GM19035 (cell line): ENCODE measurements around the gene IQGAP3.

Experiments used
- ATAC-seq: cut with Tn5 transposase; IDR thresholded peaks from one replicate; pipeline ENCODE4 v1.9.1; 2021; ENCODE audit not compliant: unreplicated experiment

Gene IQGAP3

DNA sequence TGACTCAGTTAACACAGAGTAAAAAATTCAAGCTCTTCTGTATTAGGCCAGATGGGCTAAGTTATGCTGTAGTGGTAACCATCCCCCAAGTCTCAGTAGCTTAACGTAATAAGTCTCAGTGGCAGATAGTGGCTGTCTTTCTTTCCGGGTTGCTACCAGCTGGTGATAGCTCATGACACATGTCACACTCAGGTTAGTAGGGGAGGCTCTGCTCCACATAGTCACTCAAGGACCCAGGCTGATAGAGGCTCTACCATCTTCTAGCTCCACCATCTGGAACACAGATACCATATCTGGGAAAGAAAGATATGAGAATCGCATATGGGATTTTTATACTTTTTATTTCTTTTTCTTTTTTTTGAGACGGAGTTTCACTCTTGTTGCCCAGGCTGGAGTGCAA lies 55.5 kb downstream of the IQGAP3 start:
- no peak for ATAC-seq

DNA sequence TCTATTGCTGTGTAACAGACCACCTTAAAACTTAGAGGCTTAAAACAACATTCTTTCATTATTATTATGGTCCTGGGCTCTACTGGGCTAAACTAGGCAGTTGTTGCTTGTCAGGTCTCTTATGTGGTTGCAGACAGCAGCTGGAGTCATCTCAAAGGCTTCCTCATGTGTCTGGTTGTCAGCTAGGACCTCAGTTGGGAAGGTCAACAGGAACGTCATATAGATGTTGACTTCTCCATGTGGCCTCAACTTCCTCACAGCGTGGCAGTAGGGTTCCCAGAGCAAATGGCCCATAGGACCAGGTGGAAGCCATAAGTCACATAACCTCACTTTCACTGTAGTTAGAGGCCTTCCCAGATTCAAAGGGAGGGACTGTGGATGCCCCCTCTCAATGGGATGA lies 56.4 kb downstream of the IQGAP3 start:
- no peak for ATAC-seq

DNA sequence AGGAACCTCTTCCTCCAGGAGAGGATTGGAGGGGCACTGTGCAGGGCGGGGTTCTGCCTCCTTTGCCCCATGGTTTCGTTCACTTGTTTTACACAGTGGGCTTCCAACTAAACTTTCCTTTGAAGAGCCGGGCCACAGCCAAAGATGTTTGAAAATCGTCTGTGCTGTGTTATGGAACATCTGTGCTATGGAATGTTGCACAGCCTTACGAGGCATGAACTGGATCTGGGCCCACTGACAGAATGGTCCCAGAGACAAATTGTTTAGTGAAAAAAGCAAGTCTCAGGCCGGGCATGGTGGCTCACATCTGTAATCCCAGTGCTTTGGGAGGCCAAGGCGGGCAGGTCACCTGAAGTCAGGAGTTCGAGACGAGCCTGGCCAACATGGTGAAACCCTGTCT lies 59.2 kb downstream of the IQGAP3 start:
- ATAC-seq = no peak

DNA sequence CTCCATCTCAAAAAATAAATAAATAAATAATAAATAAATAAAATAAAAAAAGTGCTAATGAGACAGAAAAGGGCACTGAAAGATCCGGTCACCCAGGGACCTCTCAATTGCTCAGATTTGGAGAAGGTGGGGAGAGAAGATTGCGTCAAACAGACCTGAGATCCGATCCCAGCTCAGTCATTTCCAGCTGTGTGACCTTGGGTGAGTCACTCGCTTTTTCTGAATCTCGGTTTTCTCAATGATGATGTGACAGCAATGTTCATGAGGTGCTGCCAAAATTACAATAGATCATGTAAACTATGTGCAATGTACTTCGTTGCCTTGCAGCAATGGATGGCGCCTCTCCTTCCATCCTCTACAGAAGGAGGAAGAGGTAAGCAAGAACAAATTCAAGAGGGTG lies 60.7 kb downstream of the IQGAP3 start:
- no peak for ATAC-seq

DNA sequence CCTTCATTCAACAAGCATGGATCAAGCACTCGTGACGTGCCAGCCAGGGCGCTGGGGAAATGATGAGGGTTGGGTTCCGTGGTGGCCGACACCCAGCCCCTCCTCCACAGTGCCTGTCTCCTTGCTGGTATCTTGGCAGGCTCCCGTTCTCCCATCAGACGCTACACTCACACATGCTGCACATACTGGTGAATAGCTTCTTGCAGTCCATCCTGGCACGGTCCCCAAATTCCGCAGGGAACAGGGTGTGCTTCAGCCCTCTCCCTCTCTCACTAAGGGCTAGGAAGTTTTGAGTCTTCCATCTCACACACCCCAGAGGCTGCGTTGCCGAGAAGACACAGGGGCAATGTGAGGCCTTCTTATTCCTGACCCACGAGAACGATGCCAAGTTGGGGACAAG lies 61.7 kb downstream of the IQGAP3 start:
- no peak for ATAC-seq

DNA sequence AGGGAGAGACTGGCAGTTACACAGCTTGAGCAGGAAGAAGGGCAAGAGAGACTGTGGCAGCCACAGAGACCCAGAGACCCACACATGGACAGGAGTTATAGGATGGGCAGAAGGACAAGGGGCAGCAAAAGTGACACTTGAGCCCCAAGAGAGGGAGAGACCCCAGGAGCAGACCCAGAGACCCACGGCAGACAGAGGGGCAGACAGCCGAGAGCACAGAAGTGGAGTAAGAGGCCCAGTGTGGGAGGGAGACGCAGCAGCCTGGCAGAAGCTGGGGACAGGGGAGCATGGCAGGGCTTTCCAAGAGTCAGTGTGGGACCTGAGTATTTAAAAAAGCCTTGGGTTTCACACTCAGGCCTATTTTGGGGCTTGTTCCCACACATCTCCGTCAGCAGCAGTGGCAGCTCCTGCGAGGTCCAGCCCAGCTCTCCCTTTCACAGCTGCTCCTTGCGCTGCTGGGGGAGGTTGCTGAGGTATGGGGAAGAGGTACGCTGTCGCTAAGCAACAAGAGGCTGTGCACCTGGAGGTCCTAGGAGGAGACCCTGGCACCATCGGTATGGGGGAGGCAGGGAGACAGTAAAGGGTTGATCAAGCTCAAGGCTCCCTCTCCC lies 62.8 kb downstream of the IQGAP3 start:
- ATAC-seq = no peak

DNA sequence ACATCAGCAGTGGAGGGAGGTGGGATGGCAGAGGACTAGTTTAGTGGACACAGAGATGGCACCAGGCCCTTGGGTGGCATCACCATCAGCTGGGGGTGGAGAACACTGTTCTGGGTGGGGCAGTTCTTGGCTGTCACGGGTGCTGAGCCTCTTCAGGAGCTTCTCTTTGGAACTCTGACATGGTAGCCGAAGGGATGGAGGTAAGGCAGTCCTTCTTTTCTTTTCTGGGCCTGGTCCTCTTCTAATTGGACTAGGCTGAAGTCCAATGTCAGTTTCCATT lies 63.5 kb downstream of the IQGAP3 start:
- ATAC-seq = no peak

DNA sequence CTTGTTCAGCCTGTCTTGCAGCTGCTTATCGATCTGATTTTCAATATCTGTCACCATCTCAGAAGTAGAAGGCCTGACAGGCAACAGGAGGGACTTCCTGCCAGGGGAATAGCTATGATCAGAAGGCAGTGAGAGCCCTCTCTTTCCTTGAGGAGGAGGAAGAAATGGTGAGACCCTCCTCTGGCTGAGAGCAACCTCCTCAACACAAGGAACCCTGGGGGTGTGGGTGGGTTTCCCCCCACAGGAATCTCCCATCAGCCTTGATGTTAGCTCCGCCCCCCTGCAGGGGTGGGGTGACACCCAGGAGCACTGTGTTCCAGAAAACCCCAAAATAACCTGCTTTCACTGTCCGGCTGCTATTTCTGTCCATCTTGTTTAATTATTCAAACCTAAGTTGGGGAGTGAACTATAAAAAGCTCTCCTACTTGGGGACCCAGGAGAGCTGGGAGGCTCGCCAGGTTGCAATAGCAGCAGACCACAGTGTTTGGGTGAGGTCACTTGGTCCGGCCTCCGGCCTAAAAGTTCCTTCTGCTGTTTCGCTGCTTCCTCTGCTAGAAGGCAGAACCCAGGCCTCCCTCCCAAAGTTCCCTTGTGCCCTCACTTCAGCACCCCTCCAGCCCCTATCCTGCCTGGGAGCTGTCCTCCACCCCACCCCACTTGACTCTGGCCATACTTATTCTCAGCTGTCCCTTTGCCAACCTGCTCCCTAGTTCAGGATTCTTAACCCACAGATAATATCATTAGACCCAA lies 64.0 kb downstream of the IQGAP3 start:
- no peak for ATAC-seq

DNA sequence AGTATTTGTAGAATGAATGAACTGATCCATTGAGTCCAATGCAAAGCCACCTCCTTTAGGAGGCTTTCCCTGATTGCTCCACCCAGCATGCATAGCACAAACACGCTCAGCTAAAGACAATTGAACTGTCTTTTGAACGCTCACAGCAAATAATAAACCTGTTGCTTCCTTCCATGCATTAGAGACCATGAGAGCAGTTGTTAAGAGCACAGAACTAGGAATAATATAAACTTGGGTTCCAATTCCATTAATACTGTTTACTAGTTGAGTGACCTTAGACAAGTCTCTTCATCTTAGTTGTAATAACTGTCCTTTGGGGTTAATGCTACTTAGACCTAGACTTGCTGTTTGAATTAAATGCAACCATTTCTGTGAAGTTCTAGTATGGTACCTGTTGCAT lies 65.9 kb downstream of the IQGAP3 start:
- ATAC-seq = no peak

DNA sequence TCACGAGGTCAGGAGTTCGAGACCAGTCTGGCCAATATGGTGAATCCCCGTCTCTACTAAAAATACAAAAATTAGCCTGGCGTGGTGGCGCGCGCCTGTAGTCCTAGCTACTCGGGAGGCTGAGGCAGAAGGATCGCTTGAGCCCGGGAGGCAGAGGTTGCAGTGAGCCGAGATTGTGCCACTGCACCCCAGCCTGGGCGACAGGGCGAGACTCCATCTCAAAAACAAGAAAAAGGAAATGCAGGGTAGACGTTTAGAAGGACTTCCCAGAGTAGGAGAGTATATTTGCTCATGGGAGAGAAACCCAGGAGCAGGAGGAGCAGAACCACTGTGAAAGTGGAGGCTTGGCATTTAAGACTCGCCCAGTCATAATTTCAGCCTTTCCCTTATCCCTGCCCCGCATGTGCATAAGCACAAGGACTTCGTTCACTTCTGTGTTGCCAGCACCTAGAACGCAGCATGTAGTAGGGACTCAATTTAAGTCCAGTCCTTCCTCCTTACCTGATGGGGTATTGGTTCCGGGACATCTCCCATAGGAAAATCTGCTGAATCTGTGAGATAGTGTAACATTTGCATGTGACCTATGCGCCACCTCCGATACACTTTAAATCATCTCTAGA lies 66.6 kb downstream of the IQGAP3 start:
- ATAC-seq = no peak

DNA sequence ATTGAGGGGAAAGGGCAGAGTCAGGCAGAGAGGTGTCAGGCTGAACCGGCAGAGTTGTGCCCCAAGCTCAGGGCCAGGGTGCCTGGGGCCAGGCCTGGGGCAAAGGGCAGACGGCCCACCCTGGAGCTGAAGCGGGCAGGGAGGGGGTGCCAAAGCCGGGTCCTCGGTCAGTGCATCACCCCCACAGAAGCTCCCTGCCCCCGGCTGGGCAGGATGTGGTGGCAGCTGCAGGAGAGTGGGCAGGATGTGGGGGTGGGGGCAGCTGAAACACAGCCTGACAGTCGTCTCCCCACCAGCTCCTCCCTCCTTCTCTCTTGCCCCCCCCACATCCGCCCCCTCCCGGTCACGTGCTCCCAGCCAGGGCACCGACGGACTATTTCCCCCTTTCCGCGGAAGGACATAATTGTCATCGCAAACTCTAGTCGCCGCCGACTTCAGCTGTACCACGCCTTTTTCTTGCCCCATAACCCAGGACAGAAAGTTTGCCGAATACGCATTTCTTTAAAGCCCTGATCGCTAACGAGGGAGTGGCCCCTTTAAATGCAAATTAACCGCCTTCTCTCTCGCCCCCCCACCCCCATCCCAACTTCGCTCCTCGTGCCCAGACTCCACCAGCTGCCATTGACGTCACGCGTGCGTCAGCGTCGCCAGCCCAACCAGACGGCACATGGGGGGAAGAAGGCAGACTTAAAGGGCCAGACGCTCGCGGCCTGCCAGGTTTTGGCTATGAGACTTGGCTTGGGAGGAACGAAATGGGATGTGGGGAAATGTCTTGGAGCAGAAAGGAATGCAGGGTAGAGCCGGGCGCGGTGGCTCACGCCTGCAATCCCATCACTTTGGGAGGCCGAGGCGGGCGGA lies 67.3 kb downstream of the IQGAP3 start:
- ATAC-seq = peak; percentile 36

DNA sequence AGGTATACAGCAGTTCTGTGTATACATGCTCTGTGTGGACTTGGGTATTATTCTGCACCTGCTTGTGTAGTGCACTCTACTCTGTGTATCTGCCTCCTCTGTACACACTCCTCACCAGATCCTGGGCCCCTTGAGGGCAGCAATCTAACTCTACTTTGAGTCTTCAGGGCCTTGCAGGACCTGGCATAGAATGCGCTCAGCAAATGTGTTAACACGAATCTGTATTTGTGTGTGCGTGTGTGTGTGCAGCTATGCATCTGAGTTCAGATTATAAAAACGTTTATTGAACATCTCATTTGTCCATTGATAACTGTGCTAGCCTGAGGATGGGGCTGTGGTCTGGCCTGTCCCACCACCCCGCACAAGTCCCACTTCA lies 67.9 kb downstream of the IQGAP3 start:
- ATAC-seq = no peak

DNA sequence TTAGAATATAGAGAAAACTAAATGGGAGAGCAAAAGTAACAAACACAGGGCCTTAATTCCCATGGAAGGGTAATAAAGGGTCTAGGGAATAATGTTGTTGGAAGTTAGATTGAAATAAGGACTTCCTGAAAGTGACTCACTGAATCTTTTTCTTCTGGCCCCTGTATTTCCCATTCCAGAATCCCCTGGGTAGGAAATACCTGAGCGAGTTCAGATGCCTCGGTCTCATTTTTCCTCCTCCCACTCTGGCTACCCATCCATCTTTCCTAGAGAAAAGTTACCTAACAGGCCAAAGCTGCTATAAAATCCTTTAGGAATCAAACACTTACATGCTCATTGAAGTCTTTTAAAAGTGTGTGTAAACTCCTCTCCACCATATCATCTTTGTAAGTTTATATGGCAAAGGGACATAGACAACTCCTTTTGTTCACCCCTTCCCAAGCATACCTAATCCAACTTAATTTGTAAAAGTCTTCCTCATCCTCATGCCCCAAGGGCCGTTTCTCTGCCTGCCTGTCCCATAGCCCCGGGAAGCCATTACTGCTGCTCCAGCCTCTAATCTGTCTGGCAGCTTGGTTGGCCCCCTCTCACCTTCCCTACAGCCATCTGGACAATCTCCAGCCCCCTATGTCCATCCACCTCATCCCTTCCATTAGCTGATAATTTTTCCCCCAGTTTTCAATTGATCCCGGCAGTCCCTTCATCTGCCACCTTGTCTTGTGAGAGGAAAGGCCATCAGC lies 68.5 kb downstream of the IQGAP3 start:
- ATAC-seq = no peak

DNA sequence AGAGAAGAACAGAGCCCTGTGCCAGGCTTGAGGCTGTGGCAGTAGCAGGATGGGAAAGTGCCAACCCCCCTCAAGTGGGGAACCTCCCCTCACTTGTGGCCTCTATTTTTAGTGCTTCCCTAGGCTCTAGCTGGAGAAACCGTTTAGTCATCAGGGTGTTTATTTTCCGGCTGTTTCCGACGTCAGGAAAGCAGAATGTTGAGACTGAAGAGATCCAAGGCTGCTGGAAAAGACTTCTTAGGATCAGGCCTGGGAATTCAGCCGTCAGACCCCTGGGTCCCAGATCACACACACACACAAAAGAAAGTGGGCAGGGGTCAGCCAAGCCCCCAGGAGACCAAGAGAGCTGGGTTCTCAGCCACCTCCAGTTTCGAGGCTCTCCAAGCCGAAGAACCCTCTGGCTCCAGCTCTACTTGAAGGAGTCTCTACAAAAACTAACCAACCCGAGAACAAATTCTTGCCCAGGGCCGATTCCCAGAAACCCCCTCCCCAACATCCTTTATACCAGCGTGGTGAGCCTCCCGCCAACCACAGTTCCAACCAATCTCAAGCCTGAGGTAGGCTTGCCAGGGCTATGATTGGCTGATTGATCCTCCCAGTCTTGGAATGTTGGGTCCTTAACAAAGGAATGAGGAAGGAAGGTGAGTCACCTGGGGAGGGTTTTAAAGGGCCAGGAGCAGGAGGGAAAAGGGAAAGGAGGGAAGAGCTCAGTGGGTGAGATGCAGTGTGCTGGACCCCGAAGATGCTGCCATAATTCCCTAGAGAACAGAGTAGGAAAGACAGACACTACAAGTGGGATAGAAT lies 69.3 kb downstream of the IQGAP3 start:
- no peak for ATAC-seq

DNA sequence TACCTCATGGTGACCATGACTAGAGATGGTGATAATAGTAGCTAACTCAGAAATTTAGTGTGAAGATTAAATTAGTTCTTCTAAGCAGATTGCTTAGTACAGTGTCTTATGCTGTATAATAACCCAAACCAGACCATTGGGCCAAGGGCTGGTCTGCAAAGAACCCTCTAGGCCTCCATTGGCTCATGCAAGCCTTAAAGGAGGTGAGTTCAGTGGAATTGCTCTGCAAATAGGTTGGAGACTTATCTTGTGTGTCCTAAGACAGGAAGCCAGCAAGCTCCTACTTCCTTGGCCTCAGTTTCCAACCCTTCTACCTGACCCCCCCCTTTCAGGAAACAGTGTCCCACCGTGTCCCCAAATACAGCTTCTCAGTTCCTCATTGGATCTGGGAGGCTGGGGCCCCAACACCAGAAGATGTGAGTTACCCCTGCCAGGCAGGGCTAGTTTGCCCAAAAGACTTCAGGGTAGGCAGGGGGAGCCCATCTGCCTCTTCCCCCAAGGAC lies 69.9 kb downstream of the IQGAP3 start:
- no peak for ATAC-seq

DNA sequence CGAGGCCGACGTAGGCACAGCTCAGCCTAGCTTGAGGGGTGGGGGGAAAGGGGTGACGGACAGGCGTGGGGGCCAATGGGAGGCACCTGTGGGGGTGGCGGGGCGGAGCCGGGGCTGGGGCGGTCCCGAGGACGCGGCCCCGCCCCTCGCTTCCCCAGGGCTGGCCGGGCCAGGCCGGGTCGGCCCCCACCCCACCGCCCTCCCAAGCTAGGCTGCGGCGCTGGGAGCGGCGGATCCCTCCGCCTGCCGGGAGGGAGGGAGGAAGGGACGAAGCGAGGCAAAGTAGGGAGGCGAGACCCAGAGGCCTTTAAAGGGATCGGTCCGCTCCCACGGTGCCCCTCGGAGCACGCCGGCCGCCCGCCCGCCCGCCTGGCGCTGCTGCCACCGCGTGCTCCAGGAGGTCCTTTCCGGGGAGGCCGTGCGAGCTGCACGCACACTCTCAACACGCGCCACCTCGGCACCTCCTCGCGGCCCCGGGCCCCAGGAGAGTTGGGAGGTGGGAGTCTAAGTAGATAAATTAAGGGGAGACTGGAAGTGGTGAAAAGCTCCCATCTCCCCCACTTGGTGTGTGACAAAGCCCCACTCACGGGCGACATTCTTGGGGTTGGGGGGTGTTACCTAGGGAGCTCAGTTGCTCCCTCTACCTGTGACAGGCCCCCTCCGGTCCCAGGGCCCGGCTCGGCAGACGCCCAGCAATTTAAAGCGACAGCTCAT lies 71.4 kb downstream of the IQGAP3 start:
- ATAC-seq = peak; percentile 49

DNA sequence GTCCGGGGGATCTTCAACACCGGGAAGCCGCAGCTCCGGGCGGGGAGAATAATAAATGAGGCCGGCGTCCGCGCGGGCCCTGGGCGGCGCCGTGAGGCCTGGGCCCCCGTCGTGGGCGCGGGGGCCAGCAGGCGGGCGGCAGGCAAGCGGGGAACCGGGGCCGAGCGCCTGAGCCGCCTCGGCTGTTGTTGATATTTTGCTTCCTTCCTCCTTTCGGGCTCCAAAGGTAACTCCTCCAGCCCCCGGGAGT lies 71.9 kb downstream of the IQGAP3 start, which contains the start of gene MEF2D:
Gene MEF2D, minus strand, starts transcription at position 233 of the 250 bp plus-strand sequence. CDS start 17,483 bp downstream, outside the sequence.
- no peak for ATAC-seq

DNA sequence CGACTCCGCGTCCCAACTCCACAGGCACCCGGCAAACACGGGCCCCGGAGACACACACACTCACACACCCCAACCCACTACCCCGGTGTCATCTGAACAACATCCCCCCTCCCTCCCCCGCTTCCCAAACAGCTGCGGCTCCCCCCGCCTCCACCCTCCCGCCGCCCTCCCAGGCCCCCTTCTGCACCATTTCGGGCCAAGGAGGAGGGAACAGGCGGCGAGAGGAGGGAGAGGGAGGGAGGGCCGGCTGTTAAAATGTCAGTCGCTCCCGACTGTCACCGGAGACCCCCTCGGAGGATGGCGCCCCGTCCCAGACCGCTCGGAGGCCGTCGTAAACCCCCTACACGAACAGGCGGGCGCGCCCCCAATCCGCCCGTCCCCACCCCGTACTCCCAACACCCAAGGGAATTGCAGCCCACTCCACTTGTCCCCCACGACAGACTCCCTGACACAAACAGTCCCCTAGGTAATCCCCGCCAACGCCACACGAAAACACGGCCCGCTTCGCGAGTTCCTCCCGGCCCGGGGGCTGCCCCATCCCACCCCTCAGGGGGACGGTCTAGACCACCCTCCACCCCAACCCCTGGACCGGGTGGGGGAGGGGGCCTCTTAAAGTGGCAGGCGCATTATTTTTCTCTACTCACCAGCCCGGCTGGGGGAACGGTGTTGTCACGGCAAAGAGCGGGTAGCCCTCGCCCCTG lies 72.4 kb downstream of the IQGAP3 start:
- no peak for ATAC-seq

DNA sequence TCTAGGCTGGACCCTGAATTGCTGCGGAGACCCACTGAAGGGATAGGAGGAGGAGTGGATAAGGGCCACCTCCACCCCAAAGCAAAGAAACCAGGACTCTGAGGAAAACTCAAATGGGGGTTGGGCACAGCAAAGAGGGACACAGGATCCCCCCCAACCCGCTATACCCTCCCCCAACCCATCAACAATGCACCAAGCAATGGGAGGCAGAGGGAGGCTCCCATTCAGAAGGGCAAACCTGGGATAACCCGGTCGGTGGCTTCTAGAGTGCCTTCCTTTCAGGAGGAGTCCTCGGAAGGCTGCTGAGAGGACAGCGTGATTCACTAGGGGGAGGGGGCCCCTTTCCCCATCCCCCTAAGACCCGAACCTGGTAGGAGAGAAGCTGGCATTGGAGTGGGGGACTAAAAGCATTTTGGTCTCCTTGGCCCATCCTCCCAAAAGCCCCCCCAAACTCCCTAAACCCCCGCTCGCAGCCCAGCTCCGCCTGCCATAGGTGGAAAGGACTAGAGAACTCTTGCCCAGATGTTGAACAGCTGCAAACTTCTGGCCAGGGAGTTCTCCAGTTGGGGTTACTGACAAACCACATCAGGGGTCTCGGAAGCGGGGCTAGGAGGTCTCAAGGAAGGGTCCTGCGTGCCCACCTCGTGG lies 73.0 kb downstream of the IQGAP3 start:
- ATAC-seq = no peak
